Measurements from ENCODE around the gene SLC4A1. TPM values are rescaled to one million over a fixed set of nuclear protein-coding genes. Genes with fewer than 3 reads are reported as not detected.

SLC4A1 gene
- total and polyA plus RNA-seq, 2 experiments from 2014 or later, result not detected

GRCh38 chr17:44254361-44255095 is 13.4 kb downstream of the SLC4A1 start:
- H3K27ac ChIP-seq, result no peak overlapping the region
- H3K9me3 ChIP-seq (ENCODE audit: low read depth), result no peaks in the 10 kb centered on the region
- H3K4me3 ChIP-seq, result no peak overlapping the region
- TF ChIP-seq CTCF (IDR thresholded peaks at IDR 0.05; ENCODE audit: low read depth, low read length), result no peak
- H3K4me1 ChIP-seq (ENCODE audit: low read depth), result no peaks in the 10 kb centered on the region
- no peak for DNase-seq (ENCODE audit: low read depth in 1 of 2, low spot score in 1 of 2)
- H3K36me3 ChIP-seq, result no peaks in the 10 kb centered on the region
- H3K27me3 ChIP-seq, result no peaks in the 10 kb centered on the region

- no peak for DNase-seq (ENCODE audit: low read depth in 1 of 2, low spot score in 1 of 2)
- H3K36me3 ChIP-seq, result no peaks in the 10 kb centered on the region
- H3K4me3 ChIP-seq, result no peak overlapping the region
- no peaks in the 10 kb centered on the region for H3K9me3 ChIP-seq (ENCODE audit: low read depth)
- no peak overlapping the region for H3K27ac ChIP-seq
- no peaks in the 10 kb centered on the region for H3K27me3 ChIP-seq
- no peak for TF ChIP-seq CTCF (IDR thresholded peaks at IDR 0.05; ENCODE audit: low read depth, low read length)
- H3K4me1 ChIP-seq (ENCODE audit: low read depth), result no peaks in the 10 kb centered on the region
These were observed 14.9 kb downstream of the SLC4A1 start for GRCh38 chr17:44253006-44253405.

DNA sequence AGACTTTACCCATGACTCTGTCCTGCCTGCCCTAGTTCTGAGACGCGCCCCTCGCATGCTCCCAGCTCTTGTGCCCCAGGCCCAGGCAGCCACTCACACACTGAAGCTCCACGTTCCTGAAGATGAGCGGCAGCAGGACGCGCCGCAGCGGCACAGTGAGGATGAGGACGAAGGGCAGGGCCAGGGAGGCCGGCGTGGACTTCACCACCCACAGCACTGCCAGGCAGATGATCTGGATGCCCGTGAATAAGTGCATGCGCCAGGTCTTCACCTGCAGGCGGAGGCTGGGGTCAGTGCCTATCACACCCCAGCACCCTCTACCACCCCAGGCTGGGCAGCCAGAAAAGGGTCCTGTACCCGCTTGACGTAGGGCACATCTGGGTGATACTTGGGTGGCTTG is 16.9 kb downstream of the SLC4A1 start:
- H3K27ac ChIP-seq, result no peak overlapping the region
- TF ChIP-seq CTCF (IDR thresholded peaks at IDR 0.05; ENCODE audit: low read depth, low read length), result no peak
- no peaks in the 10 kb centered on the region for H3K36me3 ChIP-seq
- DNase-seq (ENCODE audit: low read depth in 1 of 2, low spot score in 1 of 2), result no peak
- no peaks in the 10 kb centered on the region for H3K9me3 ChIP-seq (ENCODE audit: low read depth)
- H3K27me3 ChIP-seq, result no peaks in the 10 kb centered on the region
- no peaks in the 10 kb centered on the region for H3K4me1 ChIP-seq (ENCODE audit: low read depth)
- no peak overlapping the region for H3K4me3 ChIP-seq

DNA sequence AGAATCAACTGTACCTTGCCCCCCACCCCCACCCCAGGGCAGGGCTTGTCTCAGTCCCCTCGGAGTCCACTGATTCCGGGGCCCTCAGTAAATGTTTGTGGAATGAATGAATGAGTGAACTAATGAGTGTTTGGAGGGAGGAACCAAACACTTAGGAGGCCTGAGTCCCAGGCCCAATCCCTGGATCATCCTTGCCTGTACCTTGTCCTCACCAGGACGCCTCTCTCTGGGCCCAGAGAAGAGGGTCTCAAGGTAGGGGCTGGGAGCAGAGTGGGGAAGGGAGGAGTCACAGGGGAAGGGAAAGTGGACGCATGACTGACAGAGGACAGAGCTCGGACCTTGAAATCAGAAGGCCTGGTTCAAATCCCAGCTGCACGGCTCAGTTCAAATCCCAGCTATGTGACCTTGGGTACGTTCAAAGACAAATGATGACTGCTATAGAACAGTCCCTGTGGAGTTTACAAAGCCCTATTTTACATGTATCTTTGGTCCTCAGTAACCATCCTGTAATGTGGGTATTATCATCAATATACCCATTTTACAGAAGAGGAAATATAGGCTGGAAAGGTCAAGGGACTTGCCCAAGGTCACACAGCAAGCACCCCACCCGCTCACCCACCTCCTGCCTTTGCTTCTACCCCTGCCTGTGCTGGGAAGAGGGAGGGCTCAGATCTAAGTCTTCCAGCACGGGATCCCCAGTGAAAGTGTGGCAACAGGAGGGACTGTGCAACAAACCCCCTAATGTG is 18.3 kb downstream of the SLC4A1 start:
- H3K27ac ChIP-seq, result no peak overlapping the region
- TF ChIP-seq CTCF (IDR thresholded peaks at IDR 0.05; ENCODE audit: low read depth, low read length), result no peak
- no peak for DNase-seq (ENCODE audit: low read depth in 1 of 2, low spot score in 1 of 2)
- H3K4me1 ChIP-seq (ENCODE audit: low read depth), result no peaks in the 10 kb centered on the region
- H3K27me3 ChIP-seq, result no peaks in the 10 kb centered on the region
- H3K4me3 ChIP-seq, result no peak overlapping the region
- no peaks in the 10 kb centered on the region for H3K36me3 ChIP-seq
- H3K9me3 ChIP-seq (ENCODE audit: low read depth), result no peaks in the 10 kb centered on the region

DNA sequence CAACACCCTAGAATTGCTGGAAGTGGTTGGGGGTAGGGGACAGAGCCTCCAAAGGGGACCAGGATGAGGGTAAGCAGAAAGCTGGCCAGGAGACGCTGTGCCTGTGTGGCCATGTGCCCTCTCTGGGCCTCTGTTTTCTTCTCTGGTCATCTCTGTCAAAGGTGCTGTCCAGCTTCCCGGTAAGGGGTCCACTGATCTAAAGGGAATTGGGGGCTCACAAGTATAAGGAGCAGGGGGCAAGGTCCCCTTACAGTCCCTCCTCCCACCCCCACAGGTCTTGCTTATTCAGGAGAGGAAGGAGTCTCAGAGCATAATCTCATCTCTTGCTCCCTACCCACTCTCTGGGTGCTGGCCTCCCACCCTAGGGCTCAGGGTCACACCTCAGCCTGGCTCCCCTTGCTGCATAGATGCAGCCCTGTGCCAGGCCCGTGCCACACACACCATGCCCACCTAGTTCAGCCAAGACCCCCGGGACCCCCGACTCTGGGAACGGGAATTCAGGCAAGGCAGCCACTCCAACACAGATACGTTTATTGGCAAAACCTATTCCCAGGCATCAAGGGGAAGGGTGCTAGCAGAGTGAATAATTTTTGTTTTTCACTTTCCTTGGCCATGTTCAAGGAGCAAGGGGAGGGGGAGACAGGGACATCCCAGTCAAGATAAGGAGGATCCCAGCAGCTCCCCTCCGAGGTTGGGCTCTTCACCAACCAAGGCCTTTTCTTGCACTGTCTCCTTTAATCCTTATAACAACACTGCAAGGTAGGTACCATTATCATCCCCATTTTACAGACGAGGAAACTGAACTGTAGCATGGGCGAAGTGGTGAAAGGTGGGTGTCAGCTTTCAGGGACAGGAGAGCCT is 19.8 kb downstream of the SLC4A1 start:
- no peak for DNase-seq (ENCODE audit: low read depth in 1 of 2, low spot score in 1 of 2)
- H3K4me1 ChIP-seq (ENCODE audit: low read depth), result no peaks in the 10 kb centered on the region
- H3K27me3 ChIP-seq, result no peaks in the 10 kb centered on the region
- no peaks in the 10 kb centered on the region for H3K9me3 ChIP-seq (ENCODE audit: low read depth)
- TF ChIP-seq CTCF (IDR thresholded peaks at IDR 0.05; ENCODE audit: low read depth, low read length), result no peak
- no peaks in the 10 kb centered on the region for H3K36me3 ChIP-seq
- no peak overlapping the region for H3K27ac ChIP-seq
- no peak overlapping the region for H3K4me3 ChIP-seq
